SIG-M5 treated with dmso at 0.1 percent for 504 hours (cell line): ENCODE results near the gene ITPRIPL1.
"Not testable (repeated sequence)": the region's sequence is repeated elsewhere in the genome, so short reads cannot be mapped to it uniquely, and the experiment has no call there.

Source experiments
- DNase-seq: peaks from one replicate; lab custom pipeline; 2025; ENCODE audit not compliant: unreplicated experiment; lab: John Stamatoyannopoulos, UW

ITPRIPL1 gene, protein sequence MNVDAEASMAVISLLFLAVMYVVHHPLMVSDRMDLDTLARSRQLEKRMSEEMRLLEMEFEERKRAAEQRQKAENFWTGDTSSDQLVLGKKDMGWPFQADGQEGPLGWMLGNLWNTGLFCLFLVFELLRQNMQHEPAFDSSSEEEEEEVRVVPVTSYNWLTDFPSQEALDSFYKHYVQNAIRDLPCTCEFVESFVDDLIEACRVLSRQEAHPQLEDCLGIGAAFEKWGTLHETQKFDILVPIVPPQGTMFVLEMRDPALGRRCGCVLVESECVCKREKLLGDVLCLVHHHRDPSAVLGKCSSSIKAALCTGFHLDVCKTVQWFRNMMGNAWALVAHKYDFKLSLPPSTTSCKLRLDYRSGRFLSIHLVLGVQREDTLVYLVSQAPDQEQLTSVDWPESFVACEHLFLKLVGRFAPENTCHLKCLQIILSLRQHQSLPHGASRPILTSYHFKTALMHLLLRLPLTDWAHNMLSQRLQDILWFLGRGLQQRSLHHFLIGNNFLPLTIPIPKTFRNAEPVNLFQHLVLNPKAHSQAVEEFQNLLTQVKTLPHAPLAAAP

DNA sequence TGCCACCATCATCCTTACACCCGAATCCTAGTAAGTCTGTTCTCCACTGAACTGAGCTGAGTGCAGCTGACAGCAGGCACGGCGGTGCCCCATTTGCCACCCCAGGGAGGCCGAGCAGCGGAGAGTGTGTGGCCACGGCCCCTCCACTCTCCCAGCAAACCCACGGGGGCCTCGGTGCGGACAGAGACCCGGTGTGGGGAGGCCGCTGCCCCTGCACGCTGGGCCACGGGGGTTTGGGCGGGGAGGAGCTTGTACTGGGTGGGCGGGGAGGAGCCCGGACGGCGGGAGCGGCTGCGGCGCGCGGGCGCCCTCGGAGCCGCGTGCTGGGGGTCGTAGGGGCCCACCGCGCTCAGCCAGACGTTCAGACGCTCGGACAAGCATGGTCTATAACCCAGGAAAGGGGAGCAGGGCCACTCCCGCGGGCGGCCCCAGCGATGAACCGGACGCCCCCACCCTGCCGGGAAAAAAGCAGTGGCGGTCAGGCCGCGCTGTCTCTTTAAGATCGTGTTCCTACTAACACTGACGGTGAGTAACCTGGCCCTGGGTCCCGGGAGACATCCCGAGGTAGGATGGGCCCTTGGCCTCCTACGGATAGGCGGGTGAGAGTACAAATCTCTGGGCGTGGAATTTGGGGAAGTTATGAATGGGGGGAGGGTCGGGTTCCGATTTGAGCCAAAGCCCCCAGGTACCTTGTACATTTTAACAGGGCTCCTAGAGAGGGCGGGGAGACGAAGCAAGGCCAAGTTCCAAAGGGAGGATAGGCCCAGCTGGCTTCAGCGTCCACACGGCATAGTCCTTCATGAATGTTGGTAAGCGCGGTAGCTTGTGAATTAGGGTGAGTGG is at the start of gene ITPRIPL1:
Gene ITPRIPL1 (plus strand): TSS at position 277 of the 843 bp plus-strand sequence. CDS start 523 bp downstream, at position 800.
- no peak for DNase-seq

DNA sequence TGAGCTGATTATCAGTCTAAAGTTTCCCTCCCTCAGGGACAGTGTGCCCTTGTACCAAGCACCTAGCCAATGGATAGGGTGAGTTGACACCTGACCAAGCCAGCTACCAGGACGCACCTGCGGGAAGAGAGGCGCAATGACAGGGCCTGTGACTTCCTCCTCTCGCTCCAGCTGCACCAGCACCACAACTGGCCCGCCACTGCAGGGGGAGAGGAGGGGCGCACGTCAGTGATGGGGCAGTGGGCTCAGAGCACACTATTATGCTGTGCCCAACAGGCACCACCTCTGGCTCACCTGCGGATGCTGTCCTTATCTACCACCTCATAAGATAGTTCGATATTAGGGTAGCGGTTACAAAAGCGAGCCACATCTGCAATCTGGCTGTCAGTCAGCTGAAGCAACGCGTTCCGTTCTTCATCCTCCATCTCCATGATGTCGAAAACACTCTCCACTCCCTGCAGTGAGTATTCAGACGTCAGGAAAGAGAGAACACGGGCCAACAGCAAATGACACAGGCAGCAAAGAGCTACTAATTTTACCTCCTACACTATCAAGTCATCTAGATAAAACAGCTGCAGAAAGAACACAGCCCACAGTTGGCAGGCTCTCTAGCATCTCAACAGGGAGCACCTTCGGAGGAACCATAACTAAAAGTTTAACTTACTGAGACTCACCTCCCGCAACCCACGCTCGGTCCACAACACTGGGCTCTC is 48.2 kb upstream of the ITPRIPL1 start:
- no peak for DNase-seq

DNA sequence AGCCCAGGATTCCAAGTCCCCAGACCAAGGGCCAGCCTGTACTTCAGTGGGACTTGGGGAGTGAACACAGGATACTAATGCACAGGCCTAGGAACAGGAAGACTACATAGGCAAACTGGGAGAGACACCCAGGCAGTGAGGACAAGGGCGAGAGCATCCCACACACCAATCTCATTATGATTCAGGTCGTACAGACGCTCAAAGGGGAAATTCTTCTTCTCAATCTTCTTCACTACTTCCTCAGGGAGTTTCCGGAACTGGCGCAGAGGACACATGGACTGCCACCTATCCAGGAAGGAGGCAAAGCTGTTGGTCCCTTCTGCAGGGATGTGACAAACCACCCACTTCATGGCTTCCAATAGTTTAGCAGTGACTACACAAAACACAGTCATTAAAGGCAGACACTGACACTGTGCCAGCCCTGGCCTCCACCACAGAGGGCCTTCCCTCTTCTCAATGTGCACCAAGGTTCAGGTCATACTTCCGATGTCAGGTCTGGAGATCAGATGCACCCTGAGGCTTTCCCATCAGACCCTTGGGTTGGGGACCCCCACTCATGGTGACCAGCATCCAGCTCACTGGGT is 37.8 kb upstream of the ITPRIPL1 start:
- DNase-seq, result no peak

DNA sequence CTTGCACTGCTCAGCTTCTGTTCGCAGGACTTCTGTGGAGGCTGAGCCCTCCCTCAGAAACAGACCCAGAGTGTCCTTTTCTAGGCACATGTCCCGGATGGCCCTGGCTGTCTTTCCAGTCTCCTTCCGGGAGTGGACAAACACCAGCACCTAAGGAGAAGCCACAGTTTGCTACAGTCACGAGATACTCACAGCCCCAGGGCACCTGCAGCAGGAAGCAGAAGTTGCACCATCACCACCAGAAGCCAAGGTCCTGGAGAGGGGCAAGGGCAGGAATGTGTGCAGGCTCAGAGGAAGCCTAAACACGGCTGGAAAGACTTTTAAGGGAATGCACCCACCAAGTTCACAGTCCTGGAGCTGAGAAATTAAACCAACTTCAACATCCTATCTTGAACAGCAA is 33.4 kb upstream of the ITPRIPL1 start:
- DNase-seq, result no peak

DNA sequence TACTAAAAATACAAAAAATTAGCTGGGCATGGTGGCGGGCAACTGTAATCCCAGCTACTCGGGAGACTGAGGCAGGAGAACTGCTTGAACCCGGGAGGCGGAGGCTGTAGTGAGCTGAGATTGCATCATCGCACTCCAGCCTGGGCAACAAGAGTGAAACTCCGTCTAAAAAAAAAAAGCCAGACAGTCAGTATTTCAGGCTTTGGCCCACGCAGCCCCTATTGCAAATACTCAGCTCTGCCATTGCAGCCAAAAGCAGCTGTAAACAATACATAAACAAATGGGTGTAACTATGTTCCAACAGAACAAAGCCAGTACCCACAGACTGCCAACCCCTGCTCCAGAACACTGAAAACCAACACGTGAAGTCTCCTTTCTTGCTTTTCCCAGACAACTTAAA is 30.8 kb upstream of the ITPRIPL1 start:
- DNase-seq, result not testable (repeated sequence)

DNA sequence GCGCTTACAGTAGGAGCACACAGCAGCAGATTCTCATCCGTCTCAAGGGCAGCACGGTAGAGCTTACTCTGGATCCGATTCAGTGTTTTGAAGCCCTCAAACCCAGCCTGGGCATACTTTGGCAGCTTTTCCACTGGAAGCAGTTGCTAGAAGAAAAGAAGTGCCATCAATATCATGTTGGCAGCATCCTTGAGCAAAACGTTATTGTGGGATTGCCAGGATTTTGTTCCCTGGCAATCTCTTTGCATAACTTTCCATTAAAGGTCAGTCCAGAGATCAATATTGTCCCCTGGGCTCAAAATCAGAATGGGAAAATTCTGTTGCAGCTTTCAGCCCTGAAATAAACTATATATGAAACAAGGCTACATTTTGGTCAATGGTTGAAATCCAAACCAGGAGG is 28.2 kb upstream of the ITPRIPL1 start:
- no peak for DNase-seq

DNA sequence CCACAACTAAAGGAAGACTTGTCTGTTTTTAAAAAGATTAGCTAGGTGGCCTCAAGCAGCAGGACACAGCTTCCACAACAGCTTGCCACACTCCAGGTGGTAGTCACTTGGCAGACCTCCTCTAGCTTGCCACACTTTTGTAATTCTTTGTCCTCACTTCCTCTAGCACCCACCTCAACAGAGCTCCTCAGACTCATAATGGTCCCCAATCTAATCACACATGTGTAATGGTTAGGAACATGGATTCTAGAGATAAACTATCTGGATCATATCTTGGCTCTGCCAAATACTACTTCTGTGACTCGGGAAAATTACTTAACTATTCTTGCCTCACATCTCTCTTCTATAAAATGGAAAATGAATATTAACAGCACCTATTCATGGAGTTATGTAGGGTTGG is 23.3 kb upstream of the ITPRIPL1 start:
- DNase-seq, result no peak

DNA sequence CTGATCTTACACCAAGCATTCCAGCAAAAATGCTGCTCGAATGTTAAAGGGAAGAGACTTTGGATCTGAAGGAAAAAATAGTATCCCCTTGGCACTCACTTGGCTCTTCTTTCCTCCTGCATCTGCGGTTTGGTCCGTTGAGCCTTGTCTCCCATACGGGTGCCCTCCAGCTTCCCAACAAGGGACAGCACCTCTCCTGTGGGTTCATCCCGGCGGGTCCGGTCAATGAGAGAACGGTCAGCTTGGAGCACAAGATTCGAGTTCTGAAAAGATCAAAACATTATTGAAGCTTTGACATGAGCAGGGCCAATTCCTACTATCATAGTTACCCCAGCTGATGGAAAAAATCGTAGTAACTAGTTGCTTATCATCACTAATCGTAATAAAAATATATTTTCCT is 20.5 kb upstream of the ITPRIPL1 start:
- no peak for DNase-seq

DNA sequence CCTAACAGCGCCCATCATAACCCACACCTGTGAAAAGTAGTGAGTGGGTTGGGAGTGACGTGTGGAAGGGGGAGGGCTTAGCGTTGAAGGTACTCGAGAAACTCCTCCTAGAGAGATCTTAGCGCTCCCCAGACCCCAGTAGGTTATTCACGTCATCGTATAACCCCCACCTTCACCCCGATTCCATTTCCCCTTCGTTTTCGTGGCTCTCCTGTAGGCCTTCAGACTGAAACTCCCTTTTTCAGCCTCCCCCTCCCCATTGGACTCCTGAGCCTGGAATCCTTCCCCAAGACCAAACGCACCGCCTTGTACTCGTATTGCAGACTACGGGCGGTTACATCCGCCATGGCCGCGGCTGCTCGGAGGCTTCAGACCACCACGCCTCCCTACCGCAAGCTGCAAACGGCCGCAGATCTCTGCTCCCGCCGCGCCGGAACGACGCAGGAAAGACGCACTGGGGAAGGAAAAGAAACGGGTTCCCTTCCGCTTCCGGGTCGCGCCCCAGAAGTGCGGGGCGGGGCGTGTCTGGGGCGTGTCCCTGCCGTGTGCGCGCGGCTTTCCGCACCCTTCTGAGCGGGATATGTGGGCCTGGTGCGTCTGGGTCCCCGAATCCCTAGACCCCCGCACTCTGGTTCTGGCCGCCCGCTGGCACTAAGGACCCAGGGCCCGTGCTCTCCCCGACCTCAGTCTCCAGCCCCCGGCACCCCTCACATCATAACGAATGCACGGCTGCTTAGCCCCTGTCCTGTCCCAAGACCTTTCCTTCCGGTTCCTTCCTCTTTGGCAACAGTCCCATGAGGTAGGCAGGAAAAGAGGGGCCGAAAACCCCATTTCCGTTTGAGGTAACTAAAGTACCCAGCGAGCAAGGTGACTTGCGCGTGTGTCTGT is 19.8 kb upstream of the ITPRIPL1 start, which contains the start of gene SNRNP200:
Gene SNRNP200 (minus strand): TSS at position 456 of the 888 bp plus-strand sequence. CDS start 109 bp downstream, at position 347.
- DNase-seq, result peak; percentile 94

DNA sequence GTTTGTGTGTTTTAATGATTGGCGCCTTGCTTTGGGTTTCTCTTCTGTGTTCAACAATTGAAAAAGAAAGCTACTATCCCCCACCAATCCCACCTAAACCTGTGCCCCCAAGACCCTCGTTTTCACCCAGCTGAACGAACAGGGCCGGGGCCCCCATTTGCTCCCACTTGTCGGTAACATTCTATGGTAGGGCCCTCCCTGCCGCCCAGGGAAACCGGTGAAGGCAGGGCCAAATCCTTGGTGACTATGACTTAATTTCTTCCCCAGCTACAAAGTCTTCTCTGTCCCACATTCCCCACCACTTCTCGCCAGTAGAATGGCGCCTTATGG is 19.2 kb upstream of the ITPRIPL1 start:
- no peak for DNase-seq

DNA sequence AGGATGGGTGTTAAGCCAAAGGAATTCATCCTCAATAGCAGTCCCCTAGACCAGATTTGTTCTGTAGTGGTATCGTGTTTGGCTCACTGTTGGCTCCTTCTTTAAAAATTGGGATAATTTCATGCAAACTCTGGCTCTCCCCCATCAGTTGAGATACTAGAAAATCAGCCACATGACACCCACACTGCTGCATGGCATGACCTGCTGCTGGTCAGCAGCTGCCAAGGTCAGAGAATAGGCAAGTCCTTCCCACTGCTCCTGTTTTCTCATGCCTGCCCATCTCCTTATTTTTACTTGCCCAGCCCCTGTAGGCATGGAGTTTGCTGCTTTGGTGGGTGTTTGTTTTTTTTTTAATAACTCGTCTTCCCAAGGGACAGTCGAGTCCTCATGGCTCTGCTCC is 18.7 kb upstream of the ITPRIPL1 start:
- DNase-seq, result no peak

DNA sequence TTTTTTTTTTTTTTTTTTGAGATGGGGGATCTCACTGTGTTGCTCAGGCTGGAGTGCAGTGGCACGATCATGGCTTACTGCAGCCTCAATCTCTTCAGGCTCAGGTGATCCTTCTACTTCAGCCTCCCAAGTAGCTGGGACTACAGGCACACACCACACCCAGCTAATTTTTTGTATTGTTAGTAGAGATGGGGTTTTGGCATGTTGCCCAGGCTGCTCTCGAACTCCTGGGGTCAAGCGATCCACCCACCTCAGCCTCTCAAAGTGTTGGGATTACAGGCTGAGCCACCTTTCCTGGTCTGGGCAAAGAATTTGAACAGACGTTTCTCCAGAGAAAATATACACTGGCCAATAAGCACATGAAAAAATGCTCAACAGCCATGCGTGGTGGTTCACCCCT is 16.9 kb upstream of the ITPRIPL1 start:
- no peak for DNase-seq

DNA sequence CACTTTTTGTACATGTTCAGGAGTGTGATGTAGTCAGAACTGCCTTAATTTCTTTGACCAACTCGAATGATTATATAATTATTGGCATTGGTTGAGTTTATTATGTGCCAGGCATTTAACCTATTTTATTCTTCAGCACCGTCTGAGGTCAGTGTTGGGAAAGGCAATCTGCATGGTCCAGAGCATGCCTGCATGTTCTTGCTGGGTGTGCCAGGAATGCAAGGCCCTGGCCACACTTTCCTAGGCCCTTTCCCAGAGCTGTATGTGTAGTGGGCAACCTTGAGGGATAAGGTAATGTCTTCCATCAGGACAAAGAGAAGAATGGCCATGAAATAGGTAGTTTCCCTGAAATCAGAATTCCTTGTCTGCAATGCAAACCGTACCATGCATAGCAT is 10.1 kb upstream of the ITPRIPL1 start:
- no peak for DNase-seq

DNA sequence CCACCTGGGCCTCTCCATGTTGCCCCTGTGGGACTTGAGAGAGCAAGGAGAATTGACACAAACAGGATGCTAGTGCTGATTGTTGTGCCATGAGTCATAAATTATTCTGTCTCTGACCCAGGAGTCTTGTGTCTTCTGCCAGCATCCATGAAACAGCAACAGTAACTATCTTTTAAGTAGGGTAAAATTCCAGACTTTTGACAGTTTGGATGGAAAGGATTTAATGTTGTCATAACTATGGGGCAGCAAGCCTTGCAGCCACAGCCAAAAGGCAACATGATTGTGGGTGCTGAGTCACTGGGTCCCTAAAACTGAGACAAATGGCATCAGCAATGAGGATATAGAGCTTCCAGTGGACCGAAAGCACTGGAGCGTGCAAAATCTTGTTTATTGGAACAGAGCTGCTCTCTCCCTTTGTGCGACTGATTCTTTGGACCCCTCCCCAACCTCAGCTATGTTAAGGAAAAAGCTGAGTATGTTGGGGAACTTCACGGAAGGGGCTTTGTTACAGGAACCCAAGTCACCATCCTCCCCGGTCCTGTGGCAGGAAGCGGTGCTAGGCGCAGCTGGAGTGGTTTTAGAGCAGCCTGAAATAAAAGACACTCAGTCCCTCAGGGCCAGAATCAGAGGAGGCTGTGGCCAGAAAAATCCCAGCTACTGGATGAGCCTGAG is 9.6 kb upstream of the ITPRIPL1 start:
- no peak for DNase-seq

DNA sequence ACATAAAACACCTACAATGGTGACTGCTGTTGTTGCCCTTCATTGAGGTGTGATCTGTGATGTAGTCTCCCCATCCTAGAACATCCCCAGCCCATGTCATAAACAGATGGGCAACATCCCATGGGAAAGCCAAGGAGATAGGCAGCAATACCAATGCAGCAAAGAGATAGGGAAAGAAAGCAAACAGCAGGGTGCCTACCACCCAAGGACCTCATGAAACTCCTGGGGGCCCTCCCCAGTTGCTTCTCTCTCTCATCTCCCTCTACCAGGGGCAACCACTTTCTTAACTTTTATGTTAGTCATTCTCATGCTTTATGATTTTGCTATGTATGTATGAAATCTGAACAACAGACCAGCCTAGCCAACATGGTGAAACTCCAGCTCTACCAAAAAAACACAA is 8.1 kb upstream of the ITPRIPL1 start:
- no peak for DNase-seq

DNA sequence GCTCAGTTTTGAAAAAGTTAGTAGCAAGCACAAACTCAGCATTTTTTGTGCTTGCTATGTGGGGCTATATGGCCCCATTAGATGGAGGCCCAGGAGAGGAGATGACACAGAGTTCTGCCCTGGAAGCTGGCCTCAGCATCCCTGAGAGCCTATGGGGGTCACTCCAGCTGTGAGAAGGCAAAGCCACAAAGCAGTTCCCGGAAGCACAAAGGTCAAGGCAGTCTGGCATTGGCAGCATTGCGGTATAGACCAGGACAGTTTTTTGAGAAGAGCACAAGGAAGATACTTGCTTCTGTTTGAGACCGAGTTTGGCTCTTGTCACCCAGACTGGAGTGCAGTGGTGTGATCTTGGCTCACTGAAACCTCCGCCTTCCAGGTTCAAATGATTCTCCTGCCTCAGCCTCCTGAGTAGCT is 7.5 kb upstream of the ITPRIPL1 start:
- no peak for DNase-seq

DNA sequence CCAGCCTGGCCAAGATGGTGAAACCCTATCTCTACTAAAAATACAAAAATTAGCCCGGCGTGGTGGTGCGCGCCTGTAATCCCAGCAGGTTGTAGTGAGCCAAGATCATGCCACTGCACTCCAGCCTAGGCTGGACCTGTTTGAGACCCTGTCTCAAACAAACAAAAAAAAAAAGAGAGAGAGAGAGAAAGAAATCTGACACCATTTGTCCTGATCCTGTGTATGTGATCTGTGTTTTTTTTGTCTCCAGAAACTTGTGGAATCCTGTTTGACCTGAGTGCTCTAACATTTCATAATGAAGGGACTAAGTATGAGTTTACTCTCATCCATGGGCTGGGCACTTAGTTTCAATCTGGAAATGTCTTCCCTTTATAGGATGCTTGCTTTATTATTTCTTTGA is 6.4 kb upstream of the ITPRIPL1 start:
- no peak for DNase-seq

DNA sequence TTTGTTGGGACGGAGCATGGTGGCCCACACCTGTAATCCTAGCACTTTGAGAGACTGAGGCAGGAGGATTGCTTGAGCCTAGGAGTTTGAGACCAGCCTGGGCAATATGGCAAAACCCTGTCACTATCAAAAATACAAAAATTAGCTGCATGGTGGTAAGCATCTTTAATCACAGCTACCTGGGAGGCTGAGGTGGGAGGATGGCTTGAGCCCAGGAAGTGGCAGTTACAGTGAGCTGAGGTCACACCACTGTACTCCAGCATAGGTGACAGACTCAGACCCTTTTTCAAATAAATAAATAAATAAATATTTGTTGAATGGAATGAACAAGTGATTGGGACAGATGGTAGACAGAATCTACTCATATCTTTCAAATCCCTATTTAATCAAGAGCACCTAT is 5.7 kb upstream of the ITPRIPL1 start:
- no peak for DNase-seq

DNA sequence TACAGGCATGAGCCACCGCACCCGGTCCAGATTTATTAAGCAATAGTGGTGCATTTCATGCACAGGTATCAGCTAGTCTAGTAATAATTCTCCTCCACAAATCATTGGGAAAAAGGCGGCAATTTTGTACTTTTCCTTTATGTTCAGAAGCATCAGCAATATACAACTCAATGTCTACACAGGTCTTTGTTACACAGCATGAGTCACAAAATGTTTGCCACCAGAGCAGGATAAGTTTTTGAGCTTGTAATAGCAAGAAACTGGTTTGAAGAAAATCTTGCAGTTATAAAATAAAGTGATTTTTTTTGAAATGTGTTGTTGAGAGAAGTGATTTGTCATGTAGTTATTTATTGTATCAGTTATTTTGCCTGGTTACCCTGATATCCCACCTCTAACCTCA is 4.8 kb upstream of the ITPRIPL1 start:
- no peak for DNase-seq
